Adrenal gland (tissue), 12 donors: Measurements from ENCODE around the gene AHDC1. TPM values are rescaled to one million over a fixed set of nuclear protein-coding genes. Genes with fewer than 3 reads are reported as not detected.

ENCODE experiments used
- DNase-seq, 7 donors: peaks; one replicate each; pipeline ENCODE4 v3.0.0-alpha.2; 2019 to 2020
- H3K27ac ChIP-seq, 5 donors: fragments of 200-600 bp; sonication (generic) in 4 of 5; 1 replicate in 3 of 5; 2 replicates in 2 of 5; pipeline versions ENCODE4 v1.5.1 to v1.8.0; 2016 to 2020; ENCODE audit warnings: mild to moderate bottlenecking in 1 of 5
- H3K27me3 ChIP-seq: fragments of 200-600 bp; 2 replicates; pipeline ENCODE4 v1.8.0; 2021
- H3K36me3 ChIP-seq, 2 donors: fragments of 200-600 bp; replicated peaks in 1 of 2; 1 replicate in 1 of 2; 2 replicates in 1 of 2; pipeline versions ENCODE4 v1.5.1 to v1.8.0; 2018 to 2022
- H3K4me1 ChIP-seq, 2 donors: fragments of 200-600 bp; replicated peaks in 1 of 2; 1 replicate in 1 of 2; 2 replicates in 1 of 2; pipeline versions ENCODE4 v1.5.1 to v1.8.0; 2018 to 2021
- H3K4me3 ChIP-seq, 4 donors: fragments of 200-600 bp; sonication (generic) in 3 of 4; one replicate each; pipeline ENCODE4 v1.5.1; 2016 to 2018
- H3K9me3 ChIP-seq, 3 donors: fragments of 200-600 bp; sonication (generic) in 1 of 3; replicated peaks in 1 of 3; 1 replicate in 2 of 3; 2 replicates in 1 of 3; pipeline versions ENCODE4 v1.5.1 to v1.8.0; 2016 to 2021
- POLR2A ChIP-seq, 2 donors: fragments of 450-650 bp; IDR thresholded peaks; one replicate each; pipeline ENCODE4 v1.6.1; 2017; ENCODE audit warnings: antibody characterized with exemption in 2 of 2, mild to moderate bottlenecking in 2 of 2, moderate library complexity in 1 of 2
- WGBS, 4 donors: extraction: QIAGEN DNeasy Blood & Tissue Kit in 2 of 4; methylation state at CpG; one replicate each; pipeline versions ENCODE4 v1.1.5 to v1.1.7; 2013 to 2017; 5-methylcytosine and 5-hydroxymethylcytosine counted together
- intact Hi-C, 2 donors: fragments of 100-400 bp; cut with DNase I; formaldehyde crosslinking; loops; one replicate each; pipeline versions ENCODE4 v1.14.1 to v1.15.0; 2022 to 2023
- polyA plus RNA-seq, 3 donors: library from polyadenylated mRNA; stranded (reverse); fragments of 200-250 nt in 2 of 3; fragments of 350-450 nt in 1 of 3; fragmentation: Illumina TruSeq in 1 of 3; extraction: RNeasy Lipid Tissue Mini Kit (QIAGEN cat#74804) in 1 of 3; gene quantifications; one replicate each; pipeline ENCODE4 v1.2.3, GENCODE V29; 2013 to 2014
- total RNA-seq, 9 donors: library from RNA; depleted of rRNA in 4 of 9; stranded (reverse); fragments of >200 nt in 4 of 9; fragments of 120-200 nt in 1 of 9; fragmentation: NEBNext Ultra II Directional in 1 of 9; extraction: Animal tissue kit (Norgen Biotek cat#: 25700) in 1 of 9; gene quantifications; one replicate each; pipeline versions ENCODE4 v1.1.0 to v1.2.4, GENCODE V29; 2013 to 2023
- TF ChIP-seq, protein P1 (sequence below), 6 experiments: fragments of 450-650 bp in 4 of 6; fragments of 200-600 bp in 2 of 6; sonication (generic) in 1 of 6; IDR thresholded peaks; 1 replicate in 5 of 6; 2 replicates in 1 of 6; pipeline versions ENCODE4 v1.5.1 to v1.8.0; 2016 to 2021; ENCODE audit warnings: antibody characterized with exemption in 6 of 6, mild to moderate bottlenecking in 2 of 6, moderate library complexity in 1 of 6
- donor health status: healthy with polysubstance abuse.
- donor health status: Bipolar disorder and iron deficiency.
- donor health status: DM: yes; HTN: yes; CAD: no.
- donor health status: DM: no; HTN: no; CAD: no.
- donor health status: DM: no; HTN: no; CAD: no.
- donor health status: DM: yes; HTN: yes; CAD: no.

AHDC1 gene
- total and polyA plus RNA-seq, 12 donors, result 10.4 to 111 (median 61.3) TPM

DNA sequence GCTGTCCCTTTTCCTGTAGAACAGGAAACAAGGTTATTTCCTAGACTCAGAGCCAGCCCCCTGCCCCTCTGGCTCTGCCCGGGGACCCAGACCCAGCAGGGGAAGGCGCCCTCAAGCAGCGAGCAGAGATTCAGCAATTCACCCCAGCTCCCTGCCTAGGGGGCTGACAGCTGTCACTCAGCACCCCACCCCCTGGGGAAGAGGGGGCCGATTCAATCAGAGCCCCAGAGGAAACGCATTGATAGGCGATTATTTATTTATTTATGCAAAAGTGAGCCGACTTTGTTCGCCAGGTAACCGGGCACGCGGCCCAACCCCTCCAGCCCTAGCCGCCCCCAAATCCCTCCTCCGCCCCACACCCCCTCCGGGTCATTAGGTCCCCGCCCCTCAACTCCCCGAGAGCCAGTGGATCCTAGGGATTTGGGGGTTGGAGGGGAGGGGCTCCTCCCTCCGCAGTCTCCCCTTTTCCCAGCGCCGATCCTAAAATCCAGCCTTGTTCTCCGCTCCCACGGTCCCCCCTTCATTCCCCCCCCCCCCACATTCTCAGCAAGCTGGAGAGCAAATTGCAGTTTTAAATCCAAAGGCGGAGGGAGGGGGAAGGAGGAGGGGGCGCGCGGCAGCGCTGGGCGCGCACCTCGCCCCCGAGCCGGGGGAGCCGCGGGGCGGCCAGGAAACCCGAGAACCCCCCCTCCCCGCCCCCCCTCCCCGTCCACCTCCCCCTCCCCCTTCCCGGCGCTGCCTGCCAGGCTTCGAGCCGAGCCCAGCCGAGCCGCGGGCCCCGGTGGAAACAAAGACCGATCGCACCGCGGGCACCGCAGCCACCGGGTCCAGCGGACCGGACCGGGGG lies 1.3 kb downstream of the AHDC1 start:
- Histone ChIP-seq H3K27me3 (no peaks in the 10 kb centered on the region), H3K4me3 (peak overlapping the region; percentile 73 to 95 (median 76)), H3K36me3 (no peaks in the 10 kb centered on the region), H3K4me1 (peaks cover 44 to 50% of the 10 kb centered on the region in 2 donors), H3K27ac (peak overlapping the region; percentile 84 to 96 (median 90)), H3K9me3 (no peaks in the 10 kb centered on the region)
- WGBS, 4 donors, result 0 to 1% (median 1%) methylated on average over 4 to 52 of the region's 54 CpGs
- TF ChIP-seq, protein P1, sequence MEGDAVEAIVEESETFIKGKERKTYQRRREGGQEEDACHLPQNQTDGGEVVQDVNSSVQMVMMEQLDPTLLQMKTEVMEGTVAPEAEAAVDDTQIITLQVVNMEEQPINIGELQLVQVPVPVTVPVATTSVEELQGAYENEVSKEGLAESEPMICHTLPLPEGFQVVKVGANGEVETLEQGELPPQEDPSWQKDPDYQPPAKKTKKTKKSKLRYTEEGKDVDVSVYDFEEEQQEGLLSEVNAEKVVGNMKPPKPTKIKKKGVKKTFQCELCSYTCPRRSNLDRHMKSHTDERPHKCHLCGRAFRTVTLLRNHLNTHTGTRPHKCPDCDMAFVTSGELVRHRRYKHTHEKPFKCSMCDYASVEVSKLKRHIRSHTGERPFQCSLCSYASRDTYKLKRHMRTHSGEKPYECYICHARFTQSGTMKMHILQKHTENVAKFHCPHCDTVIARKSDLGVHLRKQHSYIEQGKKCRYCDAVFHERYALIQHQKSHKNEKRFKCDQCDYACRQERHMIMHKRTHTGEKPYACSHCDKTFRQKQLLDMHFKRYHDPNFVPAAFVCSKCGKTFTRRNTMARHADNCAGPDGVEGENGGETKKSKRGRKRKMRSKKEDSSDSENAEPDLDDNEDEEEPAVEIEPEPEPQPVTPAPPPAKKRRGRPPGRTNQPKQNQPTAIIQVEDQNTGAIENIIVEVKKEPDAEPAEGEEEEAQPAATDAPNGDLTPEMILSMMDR (IDR thresholded peaks at IDR 0.05), result no peak
- TF ChIP-seq POLR2A (IDR thresholded peaks at IDR 0.05), result peak in 1 of 2 donors; percentile 32
- peak in 6 of 7 donors; percentile 57 to 78 (median 75) for DNase-seq
- intact Hi-C loops, result loop anchor here (2.0 to 5.0 kb wide), 3 partner anchors 45 to 205 kb away; no protein-coding TSS in a partner anchor

DNA sequence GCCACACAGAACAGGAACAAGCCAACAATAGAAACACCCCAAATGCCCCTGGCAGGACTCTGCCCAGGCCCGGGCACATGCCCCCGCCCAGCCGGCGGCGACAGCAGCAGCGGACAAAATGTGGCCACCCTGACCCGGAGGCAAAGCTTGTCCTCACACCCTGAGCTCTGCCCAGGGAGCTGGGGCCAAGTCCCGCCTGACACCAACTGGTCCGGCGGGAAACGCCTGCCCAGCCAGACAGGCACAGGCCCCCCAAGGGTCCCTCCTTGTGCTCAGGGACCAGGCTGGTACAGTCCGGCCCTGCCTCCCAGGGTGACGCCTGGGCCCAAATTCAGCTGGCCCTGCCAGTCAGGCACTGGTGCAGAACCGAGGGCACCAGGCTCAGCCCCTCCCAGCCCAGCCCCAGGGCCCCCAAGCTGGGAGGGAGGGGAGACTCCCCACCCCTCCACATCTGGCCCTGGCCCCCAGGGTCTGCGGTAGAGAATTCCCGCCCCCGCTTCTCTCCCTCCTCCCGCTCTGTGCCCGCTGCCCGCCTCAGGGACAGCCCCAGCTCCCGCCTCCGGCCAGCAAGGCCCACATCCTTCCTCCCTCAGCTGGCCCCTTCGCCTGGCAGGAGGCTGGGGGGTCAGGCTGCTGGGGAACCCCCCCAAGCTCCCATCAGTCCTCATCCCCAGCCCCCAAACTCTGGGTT lies 2.0 kb downstream of the AHDC1 start:
- intact Hi-C loops, result loop anchor here (2.0 to 5.0 kb wide), 3 partner anchors 45 to 205 kb away; no protein-coding TSS in a partner anchor
- Histone ChIP-seq H3K4me1 (peaks cover 51 to 58% of the 10 kb centered on the region in 2 donors), H3K4me3 (peak overlapping the region; percentile 22 to 95 (median 75)), H3K36me3 (no peaks in the 10 kb centered on the region), H3K27me3 (no peaks in the 10 kb centered on the region), H3K27ac (peak overlapping the region; percentile 84 to 96 (median 88)), H3K9me3 (no peaks in the 10 kb centered on the region)
- TF ChIP-seq, protein P1 (IDR thresholded peaks at IDR 0.05), result no peak
- no peak for TF ChIP-seq POLR2A (IDR thresholded peaks at IDR 0.05)
- 0 to 3% (median 2%) methylated on average over 2 to 23 of the region's 23 CpGs for WGBS, 4 donors
- peak in 6 of 7 donors; percentile 55 to 74 (median 60) for DNase-seq

DNA sequence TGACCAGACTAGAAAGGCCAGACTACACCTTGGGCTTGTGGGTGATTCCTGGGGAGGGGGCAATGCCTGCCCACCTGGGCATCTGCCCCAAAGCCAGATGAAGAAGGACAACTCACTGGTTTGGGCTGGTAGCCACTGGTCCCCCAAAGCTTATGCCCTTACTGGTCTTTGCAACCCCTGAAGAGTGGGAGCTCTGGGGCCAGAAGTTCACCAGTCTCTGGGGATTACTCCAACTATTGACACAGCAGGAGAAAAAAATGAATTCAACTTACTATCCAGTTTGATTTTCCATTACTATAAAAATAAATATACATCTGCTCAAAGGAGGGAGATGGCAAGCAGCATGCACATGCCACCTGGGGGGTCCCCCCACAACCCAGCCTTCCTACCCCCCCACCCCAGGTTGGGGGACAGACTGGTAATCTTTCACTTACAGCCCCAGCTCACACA lies 2.6 kb downstream of the AHDC1 start:
- no peaks in the 10 kb centered on the region for H3K36me3 ChIP-seq
- peak overlapping the region in 2 of 4 donors; percentile 77 to 95 for H3K4me3 ChIP-seq
- H3K4me1 ChIP-seq, result peaks cover 57 to 64% of the 10 kb centered on the region in 2 donors
- no peaks in the 10 kb centered on the region for H3K9me3 ChIP-seq
- H3K27ac ChIP-seq, result peak overlapping the region; percentile 84 to 96 (median 88)
- H3K27me3 ChIP-seq, result no peaks in the 10 kb centered on the region
- TF ChIP-seq, protein P1 (IDR thresholded peaks at IDR 0.05), result no peak
- no peak for TF ChIP-seq POLR2A (IDR thresholded peaks at IDR 0.05)
- no peak for DNase-seq
- intact Hi-C loops, result loop anchor here in 1 of 2 donors (5.0 kb wide), 2 partner anchors 44 to 204 kb away; no protein-coding TSS in a partner anchor
